Measurements from ENCODE around the gene LANCL2.

- no peak for TF ChIP-seq POLR2AphosphoS5 (IDR thresholded peaks at IDR 0.05; ENCODE audit: low read depth, low read length)
- TF ChIP-seq TAF1 (IDR thresholded peaks at IDR 0.05; ENCODE audit: borderline replicate concordance, low read depth, low read length): no peak
Observed at GRCh38 chr7:55474944-55475854, 110.1 kb downstream of the LANCL2 start.
